NCI-H526 treated with DMSO at 0.1 percent for 48 hours (cell line): ENCODE measurements around the gene KCNC1.

Source experiments
- DNase-seq: peaks from one replicate; lab custom pipeline; 2025; lab: John Stamatoyannopoulos, UW

Gene KCNC1

GRCh38 chr11:17774232-17775034, 39.9 kb downstream of the KCNC1 start:
- DNase-seq: peak; percentile 63

- no peak for DNase-seq
These were observed 40.4 kb downstream of the KCNC1 start for GRCh38 chr11:17775035-17775348.

GRCh38 chr11:17775507-17776211, 41.1 kb downstream of the KCNC1 start:
- no peak for DNase-seq

GRCh38 chr11:17776212-17776875, 41.8 kb downstream of the KCNC1 start:
- no peak for DNase-seq

GRCh38 chr11:17777086-17777737, 42.6 kb downstream of the KCNC1 start:
- DNase-seq: no peak

GRCh38 chr11:17777738-17778091, 43.1 kb downstream of the KCNC1 start:
- DNase-seq: no peak

GRCh38 chr11:17778352-17778751, 43.8 kb downstream of the KCNC1 start:
- no peak for DNase-seq

GRCh38 chr11:17778956-17779860, 44.6 kb downstream of the KCNC1 start:
- no peak for DNase-seq

GRCh38 chr11:17779861-17780594, 45.4 kb downstream of the KCNC1 start:
- DNase-seq: no peak

- no peak for DNase-seq
These were observed 46.1 kb downstream of the KCNC1 start for GRCh38 chr11:17780668-17781067.

- no peak for DNase-seq
These were observed 46.6 kb downstream of the KCNC1 start for GRCh38 chr11:17781221-17781620.

- no peak for DNase-seq
These were observed 47.0 kb downstream of the KCNC1 start for GRCh38 chr11:17781626-17782025.

- DNase-seq: no peak
These were observed 47.6 kb downstream of the KCNC1 start for GRCh38 chr11:17782145-17782544.

- DNase-seq: no peak
These were observed 48.2 kb downstream of the KCNC1 start for GRCh38 chr11:17782603-17783337.

- DNase-seq: no peak
These were observed 49.3 kb downstream of the KCNC1 start for GRCh38 chr11:17783878-17784277.

GRCh38 chr11:17786824-17787525, 52.4 kb downstream of the KCNC1 start:
- no peak for DNase-seq

GRCh38 chr11:17788084-17788483, 53.5 kb downstream of the KCNC1 start:
- DNase-seq: no peak

- DNase-seq: no peak
These were observed 55.9 kb downstream of the KCNC1 start for GRCh38 chr11:17790453-17790852.

- DNase-seq: no peak
These were observed 56.6 kb downstream of the KCNC1 start for GRCh38 chr11:17791144-17791543.

GRCh38 chr11:17792161-17792560, 57.6 kb downstream of the KCNC1 start:
- no peak for DNase-seq
